ES-I3 (cell line): Measurements from ENCODE around the gene CEP170B.

Experiments
- H3K36me3 ChIP-seq: 2 replicates; pipeline ENCODE4 v1.6.1; 2013; ENCODE audit warnings: mild to moderate bottlenecking, low read length, control low read depth, moderate library complexity; ENCODE audit not compliant: insufficient read depth
- H3K4me1 ChIP-seq: 2 replicates; pipeline ENCODE4 v1.6.1; 2013; ENCODE audit warnings: mild to moderate bottlenecking, control low read depth, low read length; ENCODE audit not compliant: insufficient read depth
- H3K9ac ChIP-seq: 2 replicates; pipeline ENCODE4 v1.6.1; 2013; ENCODE audit warnings: low read depth, mild to moderate bottlenecking, low read length, moderate library complexity
- H3K9me3 ChIP-seq: 2 replicates; pipeline ENCODE4 v1.6.1; 2013; ENCODE audit warnings: mild to moderate bottlenecking, low read length, moderate library complexity; ENCODE audit not compliant: control insufficient read depth, insufficient read depth

CEP170B gene

GRCh38 chr14:104868060-104868740 is 3.1 kb downstream of the CEP170B start:
- Histone ChIP-seq H3K9me3 (no peaks in the 10 kb centered on the region), H3K9ac (no peak overlapping the region), H3K4me1 (peaks cover 12% of the 10 kb centered on the region; the same call in 1 of the 2 replicates), H3K36me3 (no peaks in the 10 kb centered on the region)

- Histone ChIP-seq H3K9ac (no peak overlapping the region), H3K4me1 (peaks cover 16% of the 10 kb centered on the region), H3K9me3 (no peaks in the 10 kb centered on the region), H3K36me3 (no peaks in the 10 kb centered on the region)
Observed at GRCh38 chr14:104868811-104869572, 3.9 kb downstream of the CEP170B start.

DNA sequence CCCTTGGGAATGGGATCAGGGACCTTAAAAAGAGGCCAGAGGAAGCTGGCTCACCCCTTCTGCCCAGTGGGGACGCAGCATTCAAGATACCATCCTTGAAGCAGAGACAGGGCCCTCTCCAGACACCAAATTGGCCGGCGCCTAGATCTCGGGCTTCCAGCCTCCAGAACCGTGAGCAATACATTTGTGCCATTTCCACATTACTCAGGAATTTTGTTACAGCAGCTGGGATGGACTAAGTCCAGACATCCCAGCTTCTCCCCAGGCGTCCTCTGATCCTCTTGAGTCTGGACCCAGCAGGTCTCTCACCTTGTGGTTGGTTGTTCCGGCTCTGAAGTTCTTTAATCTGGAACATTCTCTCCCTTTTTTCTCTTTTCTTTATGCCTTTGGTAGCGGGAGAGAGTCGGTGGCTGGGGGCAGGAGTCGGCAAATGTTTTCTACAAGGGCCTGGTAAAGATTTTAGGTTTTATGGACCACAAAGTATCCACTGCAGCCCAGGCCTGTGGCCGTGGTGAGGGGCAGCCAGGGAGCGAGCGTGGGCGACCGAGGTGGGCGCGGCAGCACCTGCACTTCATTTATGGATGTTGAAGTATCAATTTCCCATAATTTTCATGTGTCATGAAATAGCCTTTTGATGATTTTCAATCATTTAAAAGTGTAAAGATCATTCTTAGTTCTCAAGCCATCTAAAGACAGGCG is 4.8 kb downstream of the CEP170B start:
- peaks cover 16% of the 10 kb centered on the region for H3K4me1 ChIP-seq
- no peaks in the 10 kb centered on the region for H3K9me3 ChIP-seq
- H3K9ac ChIP-seq, result no peak overlapping the region
- no peaks in the 10 kb centered on the region for H3K36me3 ChIP-seq

DNA sequence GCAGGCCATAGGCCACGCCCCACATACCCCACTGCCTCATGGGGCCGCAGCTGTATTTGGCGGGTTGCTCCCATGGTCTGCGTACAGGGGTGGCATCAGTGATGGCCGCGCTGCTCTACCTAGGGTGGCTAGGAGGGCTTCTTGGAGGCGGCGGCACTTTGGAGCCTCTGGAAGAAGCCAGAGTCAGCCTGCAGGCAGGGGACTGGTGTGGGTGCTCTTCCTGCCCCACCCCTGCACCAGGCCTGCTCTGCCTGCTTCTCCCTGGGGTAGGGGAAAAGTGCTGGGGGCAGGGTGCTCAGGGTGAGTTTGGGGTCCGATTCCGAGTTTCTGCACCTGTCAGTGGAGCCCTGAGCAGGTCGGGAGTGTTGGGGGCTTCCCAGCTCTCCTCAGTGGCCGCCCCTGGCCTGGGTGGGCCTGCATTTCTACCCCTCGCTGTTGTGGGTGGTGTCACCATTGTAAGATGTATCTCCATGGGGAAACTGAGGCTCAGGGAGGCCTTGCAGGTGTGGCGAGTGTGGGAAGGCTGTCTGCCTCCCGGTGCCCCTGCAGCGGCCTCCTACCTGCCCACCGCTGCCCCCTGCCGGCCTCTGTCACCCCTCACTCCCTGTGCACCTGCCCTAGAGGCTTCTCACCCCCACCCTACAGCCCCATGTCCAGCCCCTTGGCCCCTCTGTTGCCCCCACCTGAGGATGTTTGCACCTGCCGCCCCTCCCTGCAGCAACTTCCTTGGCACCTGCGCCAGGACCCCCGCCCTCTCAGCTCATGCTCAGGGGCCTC is 5.5 kb downstream of the CEP170B start:
- Histone ChIP-seq H3K4me1 (peaks cover 16% of the 10 kb centered on the region), H3K36me3 (no peaks in the 10 kb centered on the region), H3K9me3 (no peaks in the 10 kb centered on the region), H3K9ac (no peak overlapping the region)

DNA sequence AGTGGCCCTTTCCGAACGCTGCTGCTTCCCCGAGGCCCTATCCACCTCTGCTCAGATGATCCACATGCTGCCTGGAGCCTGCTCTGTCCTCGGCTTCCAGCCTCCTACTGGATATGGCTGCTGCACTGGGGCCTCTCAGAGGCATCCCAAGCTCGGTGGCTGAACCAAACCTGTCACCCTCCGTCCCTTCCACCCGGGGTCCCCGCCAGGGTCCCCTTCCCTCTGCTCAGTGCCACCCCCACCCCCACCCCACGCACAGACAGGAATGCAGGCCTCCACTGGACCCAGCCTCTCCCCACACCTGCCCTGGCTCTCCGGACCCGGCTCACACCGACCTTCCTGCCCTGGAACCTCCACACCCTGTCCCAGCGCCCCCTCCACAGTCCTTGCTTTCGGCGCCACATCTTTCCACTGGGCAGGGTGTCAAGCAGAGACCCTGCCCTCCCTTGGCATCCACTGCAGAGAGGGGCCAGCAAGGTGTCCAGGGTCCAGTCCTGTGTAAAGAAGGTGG is 6.1 kb downstream of the CEP170B start:
- H3K9ac ChIP-seq, result no peak overlapping the region
- no peaks in the 10 kb centered on the region for H3K36me3 ChIP-seq
- H3K9me3 ChIP-seq, result no peaks in the 10 kb centered on the region
- peaks cover 21% of the 10 kb centered on the region for H3K4me1 ChIP-seq

DNA sequence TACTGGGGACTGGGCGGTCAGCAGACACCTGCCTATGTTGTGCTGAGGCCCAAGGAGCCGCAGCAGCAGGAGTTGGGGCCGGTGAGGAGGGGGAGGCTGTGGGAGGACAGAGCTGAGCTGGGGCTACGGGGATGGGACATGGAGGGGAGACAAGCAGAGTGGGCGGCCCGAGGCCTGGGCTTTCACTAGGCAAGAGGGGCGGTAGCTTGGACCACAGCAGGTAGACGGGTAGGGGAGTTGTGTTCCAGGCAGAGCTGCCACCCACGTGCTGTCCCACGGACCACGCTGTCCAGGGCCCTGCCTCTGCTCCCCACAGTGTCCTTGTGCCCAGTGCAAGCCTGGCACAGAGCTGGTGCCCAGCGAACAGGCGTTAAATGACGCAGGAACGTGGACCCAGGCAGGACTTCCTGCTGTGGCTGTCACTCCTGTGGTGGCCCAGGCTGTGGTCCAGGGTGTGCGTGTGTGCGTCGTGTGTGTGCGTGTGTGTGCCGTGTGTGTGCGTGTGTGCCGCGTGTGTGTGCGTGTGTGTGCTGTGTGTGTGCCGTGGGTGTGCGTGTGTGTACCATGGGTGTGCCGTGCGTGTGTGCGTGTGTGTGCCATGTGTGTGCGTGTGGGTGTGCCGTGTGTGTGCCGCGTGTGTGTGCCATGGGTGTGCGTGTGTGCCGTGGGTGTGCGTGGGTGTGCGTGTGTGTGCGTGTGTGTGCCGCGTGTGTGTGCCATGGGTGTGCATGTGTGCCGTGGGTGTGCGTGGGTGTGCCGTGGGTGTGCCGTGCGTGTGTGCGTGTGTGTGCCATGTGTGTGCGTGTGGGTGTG is 6.8 kb downstream of the CEP170B start:
- H3K4me1 ChIP-seq, result peaks cover 24% of the 10 kb centered on the region
- H3K36me3 ChIP-seq, result no peaks in the 10 kb centered on the region
- H3K9me3 ChIP-seq, result no peaks in the 10 kb centered on the region
- H3K9ac ChIP-seq, result no peak overlapping the region

DNA sequence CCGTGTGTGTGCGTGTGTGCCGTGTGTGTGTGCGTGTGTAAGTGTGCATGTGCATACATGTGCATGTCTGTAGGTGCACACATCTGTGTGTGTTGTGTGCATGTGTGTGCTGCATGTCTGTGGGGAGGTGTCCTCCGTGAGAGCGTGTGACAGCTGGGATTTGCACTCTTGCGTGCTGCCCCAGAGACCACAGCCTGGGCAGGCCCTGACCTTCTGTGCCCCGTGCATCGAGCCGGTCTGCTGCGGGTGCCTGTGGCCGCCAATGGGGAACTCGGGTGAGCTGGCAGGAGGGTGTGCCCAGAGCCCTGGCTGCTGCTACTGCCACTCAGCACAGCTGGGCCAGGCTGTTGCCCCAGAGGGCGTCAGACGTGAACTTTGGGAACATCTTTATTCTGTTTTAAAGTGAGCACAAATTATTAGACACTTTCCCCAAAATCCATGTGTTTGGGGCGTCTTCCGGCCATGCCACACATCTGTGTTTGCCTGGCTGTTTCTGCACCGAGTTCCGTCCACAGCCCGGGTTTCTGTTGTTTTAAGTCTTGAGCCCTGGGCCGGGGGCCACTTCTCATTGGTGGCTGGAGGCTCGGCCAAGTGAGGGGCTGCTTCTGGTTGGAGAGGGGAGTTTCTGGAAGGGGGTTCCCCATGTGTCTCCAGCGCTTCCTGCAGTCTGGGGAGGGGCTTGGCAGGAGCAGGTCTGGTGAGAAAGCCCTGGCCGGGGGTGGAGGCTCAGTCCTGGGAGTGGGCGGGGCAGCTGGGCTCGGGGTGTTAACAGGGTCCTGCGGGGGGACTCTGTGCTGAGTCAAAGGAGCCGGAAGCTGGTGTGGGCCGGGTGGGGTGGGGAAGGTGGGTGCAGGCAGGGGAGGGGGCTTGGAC is 7.6 kb downstream of the CEP170B start:
- Histone ChIP-seq H3K9me3 (no peaks in the 10 kb centered on the region), H3K4me1 (peaks cover 24% of the 10 kb centered on the region), H3K9ac (no peak overlapping the region), H3K36me3 (no peaks in the 10 kb centered on the region)

- Histone ChIP-seq H3K36me3 (no peaks in the 10 kb centered on the region), H3K9ac (no peak overlapping the region)
Observed at GRCh38 chr14:104873380-104874055, 8.4 kb downstream of the CEP170B start.

GRCh38 chr14:104874110-104874531 is 9.1 kb downstream of the CEP170B start:
- Histone ChIP-seq H3K9ac (no peak overlapping the region), H3K36me3 (no peaks in the 10 kb centered on the region), H3K9me3 (no peaks in the 10 kb centered on the region), H3K4me1 (peaks cover 24% of the 10 kb centered on the region)

More at GRCh38 chr14:104873380-104874055, 8.4 kb downstream of the CEP170B start:
- H3K9me3 ChIP-seq, result no peaks in the 10 kb centered on the region
- H3K4me1 ChIP-seq, result peaks cover 24% of the 10 kb centered on the region

DNA sequence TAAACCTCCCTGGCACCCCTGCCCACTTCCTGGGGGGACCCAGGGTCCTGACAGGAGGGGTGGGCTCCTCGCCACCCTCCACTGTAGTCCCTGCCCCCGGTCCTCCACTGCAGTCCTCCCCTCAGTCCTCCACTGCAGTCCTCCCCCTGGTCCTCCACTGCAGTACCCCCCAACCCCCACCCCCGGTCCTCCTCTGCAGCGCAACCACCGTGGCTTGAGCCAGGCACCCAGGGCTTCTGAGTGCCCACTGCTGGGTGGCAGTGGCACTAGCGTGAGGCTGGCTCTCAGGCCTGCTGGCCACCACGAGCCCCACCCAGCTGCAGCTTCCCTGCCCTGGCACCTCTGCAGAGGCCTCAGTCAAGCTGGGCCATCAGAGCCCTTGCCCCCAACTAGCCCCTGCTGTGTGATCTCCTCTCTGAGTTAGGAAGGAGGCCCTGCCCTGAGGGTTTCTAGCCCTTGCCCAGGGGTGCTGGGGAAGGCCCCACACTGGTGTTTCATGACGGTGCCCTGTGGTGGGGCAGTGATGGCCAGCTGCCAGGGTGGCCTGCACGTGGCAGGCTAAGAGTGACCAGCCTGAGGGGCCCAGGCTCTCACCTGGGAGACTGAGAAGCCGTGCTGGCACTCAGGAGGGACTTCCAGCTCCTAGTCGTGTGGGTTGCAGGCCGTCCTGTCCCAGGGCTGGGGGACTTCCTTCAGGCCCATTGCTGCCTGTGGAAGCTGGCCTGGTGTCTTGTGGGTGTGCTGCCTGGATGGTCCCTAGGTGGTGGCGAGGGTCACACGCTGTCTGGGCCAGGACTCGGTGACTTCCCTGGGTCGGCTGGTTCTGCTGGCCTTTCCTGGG is 9.7 kb downstream of the CEP170B start:
- Histone ChIP-seq H3K9me3 (no peaks in the 10 kb centered on the region), H3K36me3 (no peaks in the 10 kb centered on the region), H3K4me1 (peaks cover 24% of the 10 kb centered on the region), H3K9ac (no peak overlapping the region)

DNA sequence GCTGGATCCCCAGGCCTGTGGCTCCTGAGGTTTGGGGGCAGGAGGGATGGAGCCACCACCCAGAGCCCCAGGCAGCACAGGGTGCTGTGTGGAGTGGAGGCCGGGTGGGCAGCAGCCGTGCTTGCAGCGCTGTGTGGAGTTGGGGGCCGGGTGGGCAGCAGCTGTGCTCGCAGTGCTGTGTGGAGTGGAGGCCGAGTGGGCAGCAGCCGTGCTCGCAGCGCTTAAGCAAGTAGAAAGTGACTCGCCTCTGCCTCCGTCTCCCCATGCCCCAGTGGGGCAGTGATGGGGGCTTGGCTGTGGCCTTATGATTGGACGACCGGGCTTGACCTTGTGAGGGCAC is 10.3 kb downstream of the CEP170B start:
- Histone ChIP-seq H3K4me1 (peaks cover 24% of the 10 kb centered on the region), H3K9ac (no peak overlapping the region), H3K36me3 (no peaks in the 10 kb centered on the region), H3K9me3 (no peaks in the 10 kb centered on the region)

- H3K9me3 ChIP-seq, result no peaks in the 10 kb centered on the region
- no peak overlapping the region for H3K9ac ChIP-seq
- H3K4me1 ChIP-seq, result peaks cover 24% of the 10 kb centered on the region
- no peaks in the 10 kb centered on the region for H3K36me3 ChIP-seq
Observed at GRCh38 chr14:104875811-104876210, 10.7 kb downstream of the CEP170B start.
